ENCODE measurements around the gene CDON. TPM values are rescaled to one million over a fixed set of nuclear protein-coding genes. Genes with fewer than 3 reads are reported as not detected.

Gene CDON
- total RNA-seq, 1 experiment from 2014 or later = 17.2 TPM

- Histone ChIP-seq H3K4ac (ENCODE audit: low read depth, low read length) (no peak overlapping the region), H3K9ac (ENCODE audit: extremely low read depth, insufficient read length, low read length) (no peak overlapping the region), H3K23me2 (ENCODE audit: insufficient read length, low read depth, low read length, poor library complexity, severe bottlenecking) (no peaks in the 10 kb centered on the region), H3K27me3 (ENCODE audit: insufficient read depth, low read length) (no peaks in the 10 kb centered on the region), H2BK15ac (ENCODE audit: low read depth, low read length) (no peak overlapping the region), H2BK20ac (ENCODE audit: low read depth, low read length, poor library complexity, severe bottlenecking) (no peak overlapping the region), H2AFZ (ENCODE audit: low read length) (no peak overlapping the region), H4K91ac (ENCODE audit: insufficient read length, low read depth, low read length) (no peak overlapping the region), H3K4me2 (ENCODE audit: insufficient read depth, insufficient read length, low read length) (no peak overlapping the region), H3K9me3 (ENCODE audit: control insufficient read depth, low read depth, low read length) (no peaks in the 10 kb centered on the region), H3T11ph (ENCODE audit: low read length) (no peak overlapping the region), H3K27ac (ENCODE audit: insufficient read length, low read depth, low read length) (no peak overlapping the region), H2BK5ac (ENCODE audit: insufficient read length, low read length) (no peak overlapping the region), H3K4me1 (ENCODE audit: insufficient read depth, low read length) (no peaks in the 10 kb centered on the region), H2BK120ac (ENCODE audit: low read depth, low read length, poor library complexity, severe bottlenecking) (no peak overlapping the region), H3K18ac (ENCODE audit: insufficient read length, low read depth, low read length) (no peak overlapping the region), H3K14ac (ENCODE audit: insufficient read depth, low read length) (no peak overlapping the region), H4K20me1 (ENCODE audit: control insufficient read depth, insufficient read depth, insufficient read length) (no peaks in the 10 kb centered on the region), H4K8ac (replicated peaks; ENCODE audit: insufficient read length, low read depth, low read length) (no peak overlapping the region), H3K79me1 (ENCODE audit: insufficient read depth, low read depth, low read length, poor library complexity, severe bottlenecking) (no peaks in the 10 kb centered on the region), H3K23ac (ENCODE audit: insufficient read length, low read depth, low read length) (no peak overlapping the region), H3K79me2 (ENCODE audit: insufficient read depth, low read length) (no peaks in the 10 kb centered on the region), H4K5ac (ENCODE audit: insufficient read length, low read depth, low read length) (no peak overlapping the region), H3K56ac (ENCODE audit: insufficient read length, low read depth, low read length) (no peak overlapping the region), H2AK5ac (ENCODE audit: insufficient read length, low read length) (no peak overlapping the region), H2BK12ac (ENCODE audit: insufficient read length, low read depth, low read length) (no peak overlapping the region)
- no peaks in the 10 kb centered on the region; the same call in 1 of the 2 replicates for H3K27me3 Mint-ChIP-seq (ENCODE audit: low read depth)
- peaks cover 0 to 15% (median 0%) of the 10 kb centered on the region in 3 experiments; a peak in 4 of 7 replicates for H3K36me3 Mint-ChIP-seq (ENCODE audit: insufficient read depth in 1 of 3, low read depth in 3 of 3)
- H3K4me3 Mint-ChIP-seq = no peak overlapping the region
- peaks cover 8 to 16% of the 10 kb centered on the region in 2 experiments for H3K4me1 Mint-ChIP-seq
- DNase-seq = no peak
- no peaks in the 10 kb centered on the region for H3K9me3 Mint-ChIP-seq
- no CpG with 5 or more reads among the region's 21 CpGs for WGBS (ENCODE audit: extremely low coverage, insufficient read length, low lambda C conversion rate)
- H3K27ac Mint-ChIP-seq = no peak overlapping the region
- no peak for TF ChIP-seq CTCF (conservative IDR thresholded peaks at IDR 0.05)
Observed at GRCh38 chr11:125954123-125954944, 108.3 kb downstream of the CDON start.

All from H9 (cell line).